HG03108 (cell line): ENCODE data around the gene NOP10.
"Not testable (repeated sequence)": the region's sequence is repeated elsewhere in the genome, so short reads cannot be mapped to it uniquely, and the experiment has no call there.

Source experiments
- ATAC-seq: cut with Tn5 transposase; IDR thresholded peaks from one replicate; pipeline ENCODE4 v1.9.1; 2021; ENCODE audit warnings: moderate library complexity; ENCODE audit not compliant: unreplicated experiment

NOP10 gene

GRCh38 chr15:34342737-34343575 lies at the start of gene NOP10, which contains the start of gene NUTM1:
Gene NOP10, minus strand, starts transcription at chr15:34343136. Its CDS starts 63 bp downstream, at chr15:34343073.
Gene NUTM1, plus strand, starts transcription at chr15:34343315. Its CDS starts 382 bp downstream, at chr15:34343697.
- ATAC-seq, result peak; percentile 82

DNA sequence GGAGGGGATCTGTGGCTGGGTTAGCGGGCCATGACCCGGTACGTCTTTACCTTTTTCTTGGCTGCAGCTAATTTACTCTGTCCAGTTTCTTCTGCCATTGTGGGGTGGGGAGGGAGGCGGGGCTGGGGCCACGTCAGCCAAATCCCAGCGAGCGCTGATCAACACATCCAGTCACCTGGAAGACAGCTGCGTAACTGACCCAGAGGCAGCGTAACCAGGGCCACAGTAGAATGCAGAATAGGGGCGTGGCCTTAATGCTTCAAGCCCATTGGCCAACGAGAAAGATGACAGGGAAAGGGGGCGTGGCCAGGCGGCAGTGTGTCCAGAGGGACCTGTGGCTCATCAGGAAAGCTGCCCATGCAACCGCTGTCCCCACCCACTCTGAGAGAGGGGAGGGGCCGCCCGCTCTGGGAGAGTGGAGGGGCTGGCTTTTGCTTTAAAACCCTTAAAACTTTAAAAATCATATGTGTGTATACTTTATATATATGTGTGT lies 46.7 kb upstream of the NOP10 start:
- not testable (repeated sequence) for ATAC-seq

GRCh38 chr15:34381829-34382521 lies 39.0 kb upstream of the NOP10 start:
- not testable (repeated sequence) for ATAC-seq

GRCh38 chr15:34380491-34380890 lies 37.6 kb upstream of the NOP10 start:
- ATAC-seq, result not testable (repeated sequence)

- no peak for ATAC-seq
Measured at GRCh38 chr15:34376856-34377255, 33.9 kb upstream of the NOP10 start.

- ATAC-seq, result not testable (repeated sequence)
Measured at GRCh38 chr15:34375541-34375940, 32.6 kb upstream of the NOP10 start.

GRCh38 chr15:34374816-34375215 lies 31.9 kb upstream of the NOP10 start:
- ATAC-seq, result no peak

GRCh38 chr15:34373951-34374350 lies 31.0 kb upstream of the NOP10 start:
- ATAC-seq, result no peak

- no peak for ATAC-seq
Measured at GRCh38 chr15:34370643-34371042, 27.7 kb upstream of the NOP10 start.

GRCh38 chr15:34370129-34370528 lies 27.2 kb upstream of the NOP10 start:
- ATAC-seq, result no peak

GRCh38 chr15:34367101-34368081 lies 24.5 kb upstream of the NOP10 start, which contains the start of gene LPCAT4:
Gene LPCAT4, minus strand, starts transcription at chr15:34367196. Its CDS starts 96 bp downstream, at chr15:34367100.
- peak; percentile 78 for ATAC-seq

DNA sequence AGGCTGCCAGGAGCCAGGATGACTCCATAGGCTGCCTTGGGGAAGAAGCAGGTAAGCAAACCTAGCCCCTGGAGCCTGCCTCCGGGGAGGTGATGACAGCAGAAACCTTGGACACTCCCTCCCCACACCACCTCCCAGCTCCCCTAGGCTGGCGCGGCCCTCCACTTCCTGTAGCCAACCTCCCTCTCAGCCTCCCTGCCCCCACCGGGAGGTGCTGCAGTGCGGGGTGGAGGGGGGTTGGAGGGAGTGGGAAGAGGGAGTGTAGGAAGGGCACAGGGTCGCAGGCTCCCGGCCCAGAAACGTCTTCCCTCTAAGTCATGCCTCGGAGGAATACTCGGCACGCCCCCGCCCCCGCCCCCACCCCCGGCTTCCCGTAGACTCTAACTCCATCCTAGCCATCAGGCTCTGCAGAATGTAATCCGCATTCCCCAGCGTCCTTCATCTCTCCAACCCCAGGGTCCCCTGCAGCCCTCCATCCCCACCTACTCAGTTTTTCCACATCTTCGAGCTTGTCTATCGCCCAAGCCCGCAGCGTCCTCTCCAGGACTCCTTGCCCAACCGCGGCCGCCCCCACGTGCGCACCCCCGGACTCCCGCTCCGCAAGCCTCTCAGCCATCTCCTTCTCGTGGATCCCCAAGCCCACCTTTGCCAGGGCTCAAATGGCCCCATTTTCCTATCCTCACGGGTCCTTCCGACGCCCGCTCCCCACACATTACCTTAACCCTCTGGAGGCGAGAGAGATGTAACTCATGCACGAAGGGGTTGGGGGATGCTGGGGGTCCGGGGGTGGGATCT lies 23.5 kb upstream of the NOP10 start:
- ATAC-seq, result no peak

- ATAC-seq, result no peak
Measured at GRCh38 chr15:34365836-34366235, 22.9 kb upstream of the NOP10 start.

GRCh38 chr15:34365091-34365825 lies 22.3 kb upstream of the NOP10 start:
- ATAC-seq, result no peak

- no peak for ATAC-seq
Measured at GRCh38 chr15:34364041-34364440, 21.1 kb upstream of the NOP10 start.

DNA sequence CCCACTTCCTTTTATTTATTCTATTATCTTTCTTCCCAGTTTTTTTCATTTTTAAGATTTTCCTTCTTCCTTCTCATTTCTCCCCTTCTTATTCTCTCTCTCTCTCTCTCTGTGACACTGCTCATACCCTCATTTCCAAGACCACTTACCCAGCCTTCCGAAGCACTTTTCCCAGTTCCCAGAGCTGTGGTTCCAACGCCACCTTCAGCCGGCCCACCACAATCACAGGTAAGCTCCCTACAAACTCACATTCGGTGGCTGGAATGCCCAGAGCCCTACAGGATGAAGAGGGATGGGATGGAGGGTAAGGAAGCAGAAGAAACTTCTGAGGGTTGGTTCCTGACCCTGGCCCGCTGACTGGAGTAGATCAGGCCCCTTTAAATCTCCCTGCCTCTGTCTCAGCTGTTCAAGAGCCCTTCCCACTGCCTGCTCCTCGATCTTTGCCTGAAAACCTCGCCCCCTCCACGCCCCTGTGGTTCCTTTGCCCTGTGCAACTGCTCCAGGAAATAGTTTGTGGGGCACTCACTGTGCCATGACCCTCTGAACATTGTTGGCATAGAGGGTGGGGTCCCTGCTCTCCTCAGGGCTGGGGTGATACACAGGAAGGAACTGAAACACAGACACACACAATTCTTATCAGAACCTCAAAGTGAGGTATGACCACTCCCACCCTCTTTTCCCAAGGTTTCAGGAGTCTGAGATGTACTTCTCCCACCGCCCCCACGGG lies 19.3 kb upstream of the NOP10 start:
- no peak for ATAC-seq

- no peak for ATAC-seq
Measured at GRCh38 chr15:34361278-34361677, 18.3 kb upstream of the NOP10 start.

DNA sequence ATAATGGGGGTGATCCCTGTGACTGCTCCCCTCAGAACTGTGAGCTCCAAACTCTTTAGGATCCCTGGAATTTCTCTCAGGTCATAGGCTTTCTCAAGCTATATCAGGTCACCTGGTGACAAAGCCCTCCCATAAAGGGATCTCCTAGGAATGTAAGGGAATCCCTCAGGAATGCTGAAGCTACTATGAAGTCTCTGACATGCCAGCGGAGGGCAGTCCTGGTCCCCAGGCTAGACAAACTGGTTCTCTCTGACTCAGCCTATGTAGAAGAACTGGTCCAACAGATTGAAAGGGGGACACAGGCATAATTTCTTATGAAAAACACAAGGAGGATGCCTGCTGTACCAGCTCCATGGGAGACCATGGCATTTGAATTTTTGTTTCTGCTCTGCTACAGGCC lies 17.4 kb upstream of the NOP10 start:
- no peak for ATAC-seq
